ENCODE data around the gene OTOG.

GRCh38 chr11:17544181-17544622 is 2.9 kb upstream of the OTOG start, which contains the start of gene USH1C:
- TF ChIP-seq FOXA1 (IDR thresholded peaks at IDR 0.05) (no peak), PKNOX1 (IDR thresholded peaks at IDR 0.05) (no peak)

Measured in HEK293T (cell line).